ENCODE results near the gene SDK2.

DNA sequence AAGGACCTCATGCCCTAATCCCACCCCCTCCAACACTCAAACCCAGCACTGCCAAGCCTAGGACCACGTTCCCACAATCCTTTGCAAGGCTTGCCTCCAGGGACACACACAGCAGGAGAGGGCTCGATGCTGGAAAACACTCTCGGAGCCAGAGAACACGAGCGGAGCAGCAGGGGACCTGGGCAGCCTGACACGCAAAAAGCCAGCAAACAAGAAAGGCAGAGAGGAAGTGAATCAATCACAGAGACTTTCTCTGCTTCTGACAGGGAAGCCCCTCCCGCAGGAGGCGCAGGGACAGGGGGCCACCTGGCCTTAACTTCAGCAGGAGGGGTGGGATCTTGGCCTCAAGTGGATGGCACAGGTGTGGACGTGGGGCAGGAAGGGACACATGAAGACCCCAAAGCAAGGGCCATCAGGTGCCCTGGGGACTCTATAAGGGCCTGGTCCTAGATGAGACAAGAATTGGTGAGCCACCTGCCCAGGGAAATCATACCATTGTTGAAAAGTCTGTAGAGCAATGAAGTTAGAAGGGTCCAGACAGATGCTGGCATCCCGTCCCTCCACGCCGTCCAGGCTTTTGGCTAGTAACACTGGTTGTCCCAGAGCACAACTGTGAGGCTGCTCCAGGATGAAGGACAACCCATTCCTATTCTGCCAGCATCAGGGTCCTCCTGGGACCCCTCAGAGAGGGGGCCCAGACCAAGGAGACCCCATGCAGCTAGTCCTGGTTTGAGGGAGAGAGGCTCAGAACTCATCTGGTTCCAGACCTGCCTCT, 2.2 kb downstream of the SDK2 start:
- TF ChIP-seq, protein P1, sequence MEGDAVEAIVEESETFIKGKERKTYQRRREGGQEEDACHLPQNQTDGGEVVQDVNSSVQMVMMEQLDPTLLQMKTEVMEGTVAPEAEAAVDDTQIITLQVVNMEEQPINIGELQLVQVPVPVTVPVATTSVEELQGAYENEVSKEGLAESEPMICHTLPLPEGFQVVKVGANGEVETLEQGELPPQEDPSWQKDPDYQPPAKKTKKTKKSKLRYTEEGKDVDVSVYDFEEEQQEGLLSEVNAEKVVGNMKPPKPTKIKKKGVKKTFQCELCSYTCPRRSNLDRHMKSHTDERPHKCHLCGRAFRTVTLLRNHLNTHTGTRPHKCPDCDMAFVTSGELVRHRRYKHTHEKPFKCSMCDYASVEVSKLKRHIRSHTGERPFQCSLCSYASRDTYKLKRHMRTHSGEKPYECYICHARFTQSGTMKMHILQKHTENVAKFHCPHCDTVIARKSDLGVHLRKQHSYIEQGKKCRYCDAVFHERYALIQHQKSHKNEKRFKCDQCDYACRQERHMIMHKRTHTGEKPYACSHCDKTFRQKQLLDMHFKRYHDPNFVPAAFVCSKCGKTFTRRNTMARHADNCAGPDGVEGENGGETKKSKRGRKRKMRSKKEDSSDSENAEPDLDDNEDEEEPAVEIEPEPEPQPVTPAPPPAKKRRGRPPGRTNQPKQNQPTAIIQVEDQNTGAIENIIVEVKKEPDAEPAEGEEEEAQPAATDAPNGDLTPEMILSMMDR (IDR thresholded peaks at IDR 0.05; ENCODE audit: poor library complexity), result no peak
- no peak for TF ChIP-seq EZH2phosphoT487 (IDR thresholded peaks at IDR 0.05; ENCODE audit: low read depth, severe bottlenecking, unreplicated experiment)

Measured in hepatocyte (in vitro differentiated cells).